Neuron (in vitro differentiated cells): Measurements from ENCODE around the gene BCL10.
"Not testable (repeated sequence)": the region's sequence is repeated elsewhere in the genome, so short reads cannot be mapped to it uniquely, and the experiment has no call there.

Experiments used
- H2AFZ ChIP-seq: one replicate; pipeline ENCODE4 v1.6.1; 2013; ENCODE audit warnings: low read depth, mild to moderate bottlenecking, inconsistent platforms, low read length, moderate library complexity
- H3K27me3 ChIP-seq: one replicate; pipeline ENCODE4 v1.6.1; 2013; ENCODE audit warnings: low read length; ENCODE audit not compliant: insufficient read depth
- H3K36me3 ChIP-seq: one replicate; pipeline ENCODE4 v1.6.1; 2013; ENCODE audit warnings: low read length; ENCODE audit not compliant: insufficient read depth
- H3K4me1 ChIP-seq: one replicate; pipeline ENCODE4 v1.6.1; 2013; ENCODE audit warnings: low read length; ENCODE audit not compliant: insufficient read depth
- H3K4me3 ChIP-seq: 2 replicates; pipeline ENCODE4 v1.5.1; 2013; ENCODE audit warnings: mild to moderate bottlenecking, low read length, moderate library complexity
- H3K9me3 ChIP-seq: one replicate; pipeline ENCODE4 v1.6.1; 2013; ENCODE audit warnings: low read length

The BCL10 gene

DNA sequence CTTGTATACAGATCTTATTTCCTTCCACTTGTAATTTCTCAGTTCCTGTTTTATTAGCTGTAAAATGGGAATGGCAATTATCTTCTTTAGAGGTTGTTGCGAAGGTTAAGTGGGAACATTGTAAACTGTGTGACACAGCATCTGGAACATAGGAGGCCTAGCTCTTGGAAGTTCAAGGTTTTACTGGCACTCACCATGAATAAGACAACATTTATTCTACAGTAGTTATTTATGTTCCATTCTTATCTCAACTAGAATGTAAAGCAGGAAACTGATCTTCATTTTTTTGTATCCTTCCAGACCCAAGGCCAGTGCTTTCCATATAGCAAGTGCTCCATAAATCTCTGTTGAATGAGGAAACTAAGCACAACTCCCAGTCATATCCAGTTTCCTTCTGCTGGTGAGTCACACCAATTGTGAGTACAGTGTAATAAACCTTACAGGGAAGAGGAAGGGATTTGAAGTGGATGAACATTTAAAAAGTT lies 1.4 kb downstream of the BCL10 start:
- H3K4me3 ChIP-seq: peak overlapping the region; percentile 75
- H3K27me3 ChIP-seq: no peaks in the 10 kb centered on the region
- H3K4me1 ChIP-seq: peaks cover 15% of the 10 kb centered on the region
- H3K36me3 ChIP-seq: peaks cover 11% of the 10 kb centered on the region
- no peak overlapping the region for H2AFZ ChIP-seq
- no peaks in the 10 kb centered on the region for H3K9me3 ChIP-seq

DNA sequence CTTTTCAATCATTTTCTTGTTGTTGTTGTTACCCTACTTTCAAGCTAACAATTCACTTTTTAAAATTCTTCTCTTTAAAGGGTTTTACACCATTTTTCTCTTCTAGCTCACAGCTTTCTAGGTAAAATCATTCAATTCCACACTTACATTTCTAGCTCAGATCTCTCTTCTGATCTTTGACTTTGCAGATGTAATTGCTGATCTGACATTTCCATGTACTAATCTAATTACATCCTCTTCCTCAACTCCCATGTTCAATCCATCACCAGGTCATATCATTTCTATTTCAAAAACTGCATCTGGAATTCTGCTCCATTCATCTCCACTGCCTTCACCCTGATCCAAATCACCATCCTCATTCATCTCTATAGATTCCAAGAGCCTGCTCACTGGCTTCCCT lies 3.0 kb downstream of the BCL10 start:
- Histone ChIP-seq H3K4me1 (peaks cover 15% of the 10 kb centered on the region), H2AFZ (no peak overlapping the region), H3K9me3 (no peaks in the 10 kb centered on the region), H3K36me3 (peaks cover 24% of the 10 kb centered on the region), H3K27me3 (no peaks in the 10 kb centered on the region), H3K4me3 (no peak overlapping the region)

DNA sequence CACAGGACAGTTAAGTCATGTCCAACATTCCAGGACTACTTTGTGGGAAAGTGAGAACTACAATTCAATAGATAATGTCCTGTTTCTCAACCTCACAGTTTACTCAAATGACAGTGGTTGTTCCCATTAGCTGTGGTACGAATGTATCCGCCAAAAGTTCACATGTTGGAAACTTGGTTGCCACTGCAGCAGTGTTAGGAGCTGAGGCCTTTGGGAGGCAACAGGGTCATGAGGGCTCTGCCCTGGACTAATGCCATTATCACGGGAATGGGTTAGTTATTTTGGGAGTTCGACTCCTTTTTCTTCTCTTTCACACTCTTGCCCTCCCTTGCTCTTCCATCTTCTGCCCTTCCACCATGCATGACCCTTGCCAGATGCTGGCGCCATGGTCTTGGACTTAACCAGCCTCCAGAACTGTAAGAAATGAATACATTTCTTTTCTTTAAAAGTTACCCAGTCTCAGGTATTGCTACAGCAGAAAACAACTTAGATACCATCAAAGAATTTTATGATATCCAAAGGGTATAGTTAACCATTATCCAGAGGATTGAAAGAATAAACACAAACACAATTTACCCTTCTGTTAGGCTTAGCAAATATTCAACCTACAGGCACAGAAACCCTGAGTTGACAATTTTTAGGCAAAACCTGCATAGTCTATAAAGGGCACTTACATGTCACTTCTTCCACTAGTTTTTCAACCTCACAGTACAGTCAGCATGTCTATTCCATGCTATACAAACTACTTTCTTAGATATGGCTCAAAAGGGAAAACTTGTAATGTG lies 7.4 kb downstream of the BCL10 start:
- Histone ChIP-seq H3K4me1 (no peaks in the 10 kb centered on the region), H3K9me3 (no peaks in the 10 kb centered on the region), H3K27me3 (no peaks in the 10 kb centered on the region), H2AFZ (no peak overlapping the region), H3K4me3 (no peak overlapping the region), H3K36me3 (peaks cover 47% of the 10 kb centered on the region)

DNA sequence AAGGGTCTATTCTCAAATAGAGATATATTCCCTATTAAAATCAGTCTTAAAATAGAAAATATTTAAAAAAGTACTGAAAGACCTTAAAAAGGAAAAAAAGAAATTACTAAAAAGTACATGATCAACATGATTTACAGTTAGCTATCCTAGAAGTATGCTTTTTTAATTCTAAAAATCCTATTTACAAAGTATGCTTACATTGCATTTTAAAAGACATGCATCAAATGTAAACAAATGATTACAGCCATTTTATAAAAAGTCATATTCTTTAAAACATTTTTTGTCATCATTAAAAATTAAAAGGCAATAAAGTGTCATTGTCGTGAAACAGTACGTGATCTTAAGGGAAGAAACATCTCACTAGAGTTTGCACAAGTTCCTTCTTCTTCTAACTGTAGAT lies 9.1 kb downstream of the BCL10 start:
- Histone ChIP-seq H3K4me1 (no peaks in the 10 kb centered on the region), H3K27me3 (no peaks in the 10 kb centered on the region), H2AFZ (no peak overlapping the region), H3K4me3 (no peak overlapping the region), H3K36me3 (peaks cover 47% of the 10 kb centered on the region), H3K9me3 (no peaks in the 10 kb centered on the region)

DNA sequence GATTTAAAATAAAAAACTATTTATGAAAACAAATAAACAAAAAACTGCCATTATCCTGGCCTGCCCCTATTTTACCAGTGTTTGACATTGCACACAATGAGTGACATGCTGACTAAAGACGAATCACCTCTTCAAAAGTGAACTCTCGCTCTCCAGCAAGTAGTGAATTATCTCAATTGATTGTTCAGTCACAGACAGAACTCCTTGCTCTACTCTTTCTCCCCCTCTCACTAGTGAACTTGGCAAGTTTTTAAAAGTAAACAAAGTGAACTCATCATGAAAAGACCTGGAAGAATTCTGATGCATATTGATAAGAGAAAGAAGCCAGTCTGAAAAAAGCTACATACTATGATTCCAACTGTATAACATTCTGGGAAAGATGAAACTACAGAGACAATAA lies 12.3 kb downstream of the BCL10 start:
- Histone ChIP-seq H3K4me3 (no peak overlapping the region), H3K27me3 (no peaks in the 10 kb centered on the region), H2AFZ (no peak overlapping the region), H3K36me3 (peaks cover 28% of the 10 kb centered on the region), H3K9me3 (no peaks in the 10 kb centered on the region), H3K4me1 (peaks cover 4% of the 10 kb centered on the region)

DNA sequence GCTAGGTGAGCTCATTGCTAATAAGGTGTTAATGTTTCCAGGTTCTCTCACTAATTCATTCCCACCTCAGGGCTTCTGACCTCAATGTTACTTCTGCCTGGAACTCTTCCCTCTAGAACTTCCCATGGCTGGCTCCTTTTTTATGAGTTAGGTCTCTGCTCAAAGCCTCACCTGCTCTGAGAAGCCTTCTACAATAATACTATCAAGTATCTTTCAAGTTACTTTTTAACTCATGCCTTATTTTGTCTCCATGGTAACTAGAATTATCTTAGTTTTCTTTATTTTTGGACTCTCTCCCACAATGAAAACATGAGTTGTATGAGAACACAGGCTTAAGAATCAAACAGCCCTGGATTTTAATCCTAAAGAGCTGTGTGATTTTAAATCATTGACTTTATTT lies 13.4 kb downstream of the BCL10 start:
- peaks cover 10% of the 10 kb centered on the region for H3K4me1 ChIP-seq
- H3K36me3 ChIP-seq: peaks cover 24% of the 10 kb centered on the region
- no peaks in the 10 kb centered on the region for H3K27me3 ChIP-seq
- no peak overlapping the region for H3K4me3 ChIP-seq
- H2AFZ ChIP-seq: no peak overlapping the region
- H3K9me3 ChIP-seq: no peaks in the 10 kb centered on the region

DNA sequence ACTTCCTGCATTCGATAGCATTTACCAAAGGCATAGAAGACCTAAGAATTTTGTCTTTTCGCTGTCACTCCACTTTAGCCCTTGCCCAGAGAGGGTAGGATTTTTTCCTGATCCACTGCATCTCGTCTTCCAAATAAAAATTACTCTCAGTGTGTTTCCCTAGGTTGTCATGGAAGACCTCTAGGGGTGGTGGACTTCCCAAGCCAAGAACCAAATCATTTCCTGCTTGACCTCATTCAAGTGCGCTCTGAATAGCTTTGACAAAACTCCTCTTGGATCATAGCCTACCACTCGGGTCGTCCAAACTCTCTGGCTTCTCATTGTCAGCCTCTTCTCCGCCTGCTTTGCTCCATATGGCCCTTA lies 16.5 kb downstream of the BCL10 start:
- H3K4me3 ChIP-seq: peak overlapping the region; percentile 84
- H3K4me1 ChIP-seq: peaks cover 18% of the 10 kb centered on the region
- peaks cover 25% of the 10 kb centered on the region for H3K36me3 ChIP-seq
- H2AFZ ChIP-seq: peak overlapping the region; percentile 81
- no peaks in the 10 kb centered on the region for H3K27me3 ChIP-seq
- H3K9me3 ChIP-seq: no peaks in the 10 kb centered on the region

DNA sequence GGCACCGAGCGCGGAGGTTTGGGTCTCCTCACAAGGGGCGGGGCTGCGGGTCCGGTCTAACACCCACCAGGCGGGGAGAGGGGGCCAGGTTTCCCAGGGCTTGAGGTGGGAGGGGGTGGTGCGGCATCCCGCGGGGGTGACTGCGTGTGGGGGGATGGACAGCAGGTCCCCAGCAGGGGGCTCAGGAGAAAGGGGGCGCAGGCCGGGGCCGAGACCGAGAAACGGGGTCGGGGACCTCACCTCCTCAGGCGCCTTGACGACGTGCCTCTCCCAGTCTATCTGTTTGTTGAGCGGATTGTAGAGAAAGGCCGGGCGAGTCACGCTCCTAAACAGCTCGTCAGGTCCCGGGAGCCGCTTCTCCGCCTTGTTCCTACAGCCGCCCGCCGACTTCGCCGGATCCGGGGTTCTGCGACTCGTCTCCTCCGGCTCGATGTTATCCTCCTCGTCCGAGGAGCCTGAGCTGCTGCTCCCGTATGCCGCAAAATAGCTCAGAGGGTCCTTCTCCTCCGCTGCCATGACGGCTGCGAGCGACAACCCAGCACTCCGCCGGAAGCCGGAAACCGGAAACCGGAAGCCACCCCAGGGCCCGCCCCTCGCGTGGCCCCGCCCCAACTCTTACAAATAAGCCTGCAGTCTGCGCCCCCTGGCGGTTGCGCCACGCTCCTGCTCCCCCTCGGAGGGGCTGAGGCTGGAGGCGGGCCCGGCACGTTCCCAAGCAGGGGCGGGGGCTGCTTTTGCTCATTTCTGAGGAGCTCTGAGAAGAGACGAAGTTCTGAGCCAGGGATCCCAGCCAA lies 17.1 kb downstream of the BCL10 start, which contains the start of gene C1orf52:
TSS of gene C1orf52 (minus strand) at position 545 of the 794 bp plus-strand sequence. CDS start at position 516, 29 bp downstream.
- peaks cover 25% of the 10 kb centered on the region for H3K36me3 ChIP-seq
- no peaks in the 10 kb centered on the region for H3K27me3 ChIP-seq
- peak within 1 kb of the TSS; percentile 84 for H3K4me3 ChIP-seq
- H3K9me3 ChIP-seq: no peaks in the 10 kb centered on the region
- H2AFZ ChIP-seq: peak within 1 kb of the TSS; percentile 81
- H3K4me1 ChIP-seq: peaks cover 18% of the 10 kb centered on the region

DNA sequence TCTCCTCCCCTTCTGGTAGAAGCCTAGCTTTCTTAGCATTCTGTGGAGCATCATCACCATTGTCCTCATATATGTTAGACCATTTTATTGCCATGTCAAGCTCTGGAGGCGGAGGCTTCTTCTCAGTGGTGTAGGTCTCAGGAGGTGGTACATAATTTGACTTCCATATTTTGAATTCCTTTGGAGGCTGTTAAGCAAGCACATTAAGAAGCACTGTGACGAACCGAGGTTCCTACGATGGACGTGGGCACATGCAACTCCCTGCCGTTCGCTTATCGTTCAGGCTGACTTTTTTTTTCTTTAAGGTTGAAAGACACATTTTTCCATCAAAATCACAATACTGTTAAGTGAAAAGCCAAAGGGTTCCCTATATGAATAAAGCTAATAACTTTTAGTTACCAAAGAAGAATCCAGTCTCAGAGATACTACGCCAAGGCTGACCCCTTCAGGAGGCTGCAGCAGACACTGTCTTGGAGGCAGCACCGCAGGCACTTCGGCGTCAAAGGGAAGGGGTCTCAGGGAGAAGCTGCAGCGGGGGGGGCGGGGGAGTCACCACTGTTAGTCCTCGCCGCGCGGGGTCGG lies 17.8 kb downstream of the BCL10 start:
- Histone ChIP-seq H3K4me3 (peak overlapping the region; percentile 84), H2AFZ (peak overlapping the region; percentile 17), H3K9me3 (no peaks in the 10 kb centered on the region), H3K4me1 (peaks cover 18% of the 10 kb centered on the region), H3K36me3 (peaks cover 31% of the 10 kb centered on the region), H3K27me3 (no peaks in the 10 kb centered on the region)

DNA sequence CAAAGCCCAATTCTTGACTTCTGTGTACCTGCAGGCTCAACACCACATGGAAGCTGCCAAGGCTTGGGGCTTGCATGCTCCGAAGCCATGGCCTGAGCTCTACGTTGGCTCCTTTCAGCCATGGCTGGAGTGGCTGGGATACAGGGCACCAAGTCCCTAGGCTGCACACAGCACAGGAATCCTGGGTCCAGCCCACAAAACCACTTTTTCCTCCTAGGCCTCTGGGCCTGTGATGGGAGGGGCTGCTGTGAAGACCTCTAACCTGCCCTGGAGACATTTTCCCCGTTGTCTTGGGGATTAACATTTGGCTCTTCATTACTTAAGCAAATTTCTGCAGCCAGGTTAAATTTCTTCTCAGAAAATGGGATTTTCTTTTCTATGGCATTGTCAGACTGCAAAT lies 27.4 kb downstream of the BCL10 start:
- H3K27me3 ChIP-seq, H3K9me3 ChIP-seq, H3K4me1 ChIP-seq, H2AFZ ChIP-seq, H3K4me3 ChIP-seq: not testable (repeated sequence)
- peaks cover 19% of the 10 kb centered on the region for H3K36me3 ChIP-seq

DNA sequence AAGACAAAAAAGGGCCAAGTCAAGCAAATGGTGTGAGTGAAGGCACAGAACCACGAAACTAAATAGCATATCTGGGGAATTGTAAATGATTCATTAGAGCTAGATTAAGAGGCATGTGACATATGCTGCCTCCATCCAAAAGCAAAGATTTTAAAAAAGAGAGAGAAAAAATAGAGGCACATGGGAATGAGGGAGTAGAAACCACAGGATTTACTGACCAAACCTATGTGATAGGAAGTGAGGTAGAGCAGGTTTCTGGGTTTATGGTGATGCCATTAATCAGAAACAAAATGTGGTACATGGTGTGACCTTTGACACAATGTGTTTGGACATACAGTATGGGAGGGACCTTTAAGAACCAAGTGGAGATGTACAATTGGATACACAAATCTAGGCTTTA lies 30.5 kb downstream of the BCL10 start:
- no peaks in the 10 kb centered on the region for H3K4me1 ChIP-seq
- H3K9me3 ChIP-seq: peaks cover 4% of the 10 kb centered on the region
- H2AFZ ChIP-seq: no peak overlapping the region
- no peaks in the 10 kb centered on the region for H3K27me3 ChIP-seq
- no peak overlapping the region for H3K4me3 ChIP-seq
- H3K36me3 ChIP-seq: no peaks in the 10 kb centered on the region

DNA sequence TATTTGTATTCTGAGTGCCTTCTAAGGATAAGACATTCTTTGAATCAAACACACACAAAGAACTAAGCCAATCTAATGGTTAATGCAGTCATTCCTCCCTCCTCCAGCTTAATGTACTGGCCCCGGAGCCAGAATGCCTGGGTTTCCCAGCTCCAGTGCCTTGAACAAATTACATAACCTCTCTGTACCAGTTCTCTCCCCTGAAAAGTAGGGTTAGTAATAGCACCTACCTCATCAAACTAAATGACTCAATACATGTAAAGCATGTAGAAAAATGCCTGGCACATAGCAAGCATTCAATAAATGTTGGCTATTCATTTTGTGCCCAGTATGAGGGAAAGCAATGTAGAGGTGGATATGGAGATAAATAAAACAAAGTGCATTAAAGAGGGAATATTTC lies 31.0 kb downstream of the BCL10 start:
- Histone ChIP-seq H3K36me3 (no peaks in the 10 kb centered on the region), H2AFZ (no peak overlapping the region), H3K27me3 (no peaks in the 10 kb centered on the region), H3K4me3 (no peak overlapping the region), H3K4me1 (no peaks in the 10 kb centered on the region), H3K9me3 (peaks cover 4% of the 10 kb centered on the region)
